HUES48 (cell line): ENCODE measurements around the gene HIF3A.
A peak's percentile ranks its signal among the peaks of the same experiment; 100 is the strongest.

ENCODE experiments used
- H3K27ac ChIP-seq: one replicate; pipeline ENCODE4 v1.7.0; 2013; ENCODE audit warnings: low read depth, low read length, inconsistent platforms
- H3K27me3 ChIP-seq: 2 replicates; pipeline ENCODE4 v1.6.1; 2013; ENCODE audit warnings: mild to moderate bottlenecking, low read length; ENCODE audit not compliant: control insufficient read depth, insufficient read depth
- H3K36me3 ChIP-seq: 2 replicates; pipeline ENCODE4 v1.6.1; 2013; ENCODE audit warnings: low read length; ENCODE audit not compliant: control insufficient read depth, insufficient read depth
- H3K4me1 ChIP-seq: 2 replicates; pipeline ENCODE4 v1.6.1; 2013; ENCODE audit warnings: mild to moderate bottlenecking, low read length; ENCODE audit not compliant: control insufficient read depth, insufficient read depth
- H3K4me3 ChIP-seq: 2 replicates; pipeline ENCODE4 v1.5.1; 2013; ENCODE audit warnings: mild to moderate bottlenecking, low read depth, low read length
- H3K9ac ChIP-seq: 2 replicates; pipeline ENCODE4 v1.6.1; 2013; ENCODE audit warnings: mild to moderate bottlenecking, low read depth, low read length, moderate library complexity
- H3K9me3 ChIP-seq: 2 replicates; pipeline ENCODE4 v1.6.1; 2013; ENCODE audit warnings: low read length; ENCODE audit not compliant: control insufficient read depth, insufficient read depth

Gene HIF3A

GRCh38 chr19:46328079-46328478, 31.2 kb downstream of the HIF3A start:
- H3K9me3 ChIP-seq = peaks cover 22% of the 10 kb centered on the region
- H3K4me1 ChIP-seq = no peaks in the 10 kb centered on the region
- H3K27ac ChIP-seq = no peak overlapping the region
- H3K27me3 ChIP-seq = no peaks in the 10 kb centered on the region
- H3K9ac ChIP-seq = no peak overlapping the region
- H3K36me3 ChIP-seq = peaks cover 51% of the 10 kb centered on the region
- H3K4me3 ChIP-seq = no peak overlapping the region

GRCh38 chr19:46330319-46330918, 33.6 kb downstream of the HIF3A start:
- Histone ChIP-seq H3K27me3 (no peaks in the 10 kb centered on the region), H3K36me3 (peaks cover 41% of the 10 kb centered on the region), H3K27ac (no peak overlapping the region), H3K9me3 (peaks cover 22% of the 10 kb centered on the region), H3K4me1 (no peaks in the 10 kb centered on the region), H3K4me3 (no peak overlapping the region), H3K9ac (no peak overlapping the region)

GRCh38 chr19:46337487-46337886, 40.6 kb downstream of the HIF3A start:
- H3K9ac ChIP-seq = no peak overlapping the region
- H3K27ac ChIP-seq = no peak overlapping the region
- H3K4me3 ChIP-seq = no peak overlapping the region
- no peaks in the 10 kb centered on the region for H3K27me3 ChIP-seq
- 0 out of 2 replicates have a peak, but pooled peaks cover 5% of the 10 kb centered on the region for H3K36me3 ChIP-seq
- H3K4me1 ChIP-seq = no peaks in the 10 kb centered on the region
- no peaks in the 10 kb centered on the region for H3K9me3 ChIP-seq

- Histone ChIP-seq H3K4me1 (no peaks in the 10 kb centered on the region), H3K27ac (no peak overlapping the region), H3K9ac (no peak overlapping the region), H3K36me3 (0 out of 2 replicates have a peak, but pooled peaks cover 5% of the 10 kb centered on the region), H3K4me3 (no peak overlapping the region), H3K9me3 (no peaks in the 10 kb centered on the region), H3K27me3 (no peaks in the 10 kb centered on the region)
Measured at GRCh38 chr19:46339446-46339845, 42.6 kb downstream of the HIF3A start.

GRCh38 chr19:46340051-46340659, 43.3 kb downstream of the HIF3A start:
- H3K4me1 ChIP-seq = no peaks in the 10 kb centered on the region
- no peak overlapping the region for H3K4me3 ChIP-seq
- H3K9me3 ChIP-seq = no peaks in the 10 kb centered on the region
- H3K27me3 ChIP-seq = no peaks in the 10 kb centered on the region
- H3K9ac ChIP-seq = no peak overlapping the region
- H3K27ac ChIP-seq = no peak overlapping the region
- H3K36me3 ChIP-seq = 0 out of 2 replicates have a peak, but pooled peaks cover 5% of the 10 kb centered on the region

- Histone ChIP-seq H3K4me3 (no peak overlapping the region), H3K9ac (no peak overlapping the region), H3K27me3 (no peaks in the 10 kb centered on the region), H3K9me3 (no peaks in the 10 kb centered on the region), H3K36me3 (0 out of 2 replicates have a peak, but pooled peaks cover 5% of the 10 kb centered on the region), H3K27ac (no peak overlapping the region), H3K4me1 (peaks cover 4% of the 10 kb centered on the region; the same call in 1 of the 2 replicates)
Measured at GRCh38 chr19:46341937-46342336, 45.1 kb downstream of the HIF3A start.

- no peak overlapping the region for H3K4me3 ChIP-seq
- H3K4me1 ChIP-seq = peaks cover 6% of the 10 kb centered on the region; the same call in 1 of the 2 replicates
- no peak overlapping the region for H3K27ac ChIP-seq
- no peak overlapping the region for H3K9ac ChIP-seq
- H3K9me3 ChIP-seq = no peaks in the 10 kb centered on the region
- no peaks in the 10 kb centered on the region for H3K27me3 ChIP-seq
- H3K36me3 ChIP-seq = peaks cover 6% of the 10 kb centered on the region; the same call in 1 of the 2 replicates
Measured at GRCh38 chr19:46344363-46344762, 47.5 kb downstream of the HIF3A start.

GRCh38 chr19:46345157-46345556, 48.3 kb downstream of the HIF3A start:
- Histone ChIP-seq H3K4me1 (peaks cover 8% of the 10 kb centered on the region), H3K9me3 (no peaks in the 10 kb centered on the region), H3K36me3 (peaks cover 6% of the 10 kb centered on the region; the same call in 1 of the 2 replicates), H3K27me3 (no peaks in the 10 kb centered on the region), H3K4me3 (no peak overlapping the region), H3K27ac (no peak overlapping the region), H3K9ac (no peak overlapping the region)

- Histone ChIP-seq H3K9me3 (no peaks in the 10 kb centered on the region), H3K27ac (peak within 1 kb of the TSS; percentile 89), H3K4me1 (peaks cover 20% of the 10 kb centered on the region)
Measured at GRCh38 chr19:46346821-46347571, 50.2 kb downstream of the HIF3A start, which contains the start of gene PPP5C. TSS of gene PPP5C (plus strand) at chr19:46347087. CDS start at chr19:46347097, 10 bp downstream.

GRCh38 chr19:46347572-46347883, 50.7 kb downstream of the HIF3A start:
- no peak overlapping the region for H3K9ac ChIP-seq
- H3K9me3 ChIP-seq = no peaks in the 10 kb centered on the region
- H3K4me1 ChIP-seq = peaks cover 20% of the 10 kb centered on the region
- no peaks in the 10 kb centered on the region for H3K27me3 ChIP-seq
- H3K36me3 ChIP-seq = peaks cover 22% of the 10 kb centered on the region
- no peak overlapping the region for H3K27ac ChIP-seq
- H3K4me3 ChIP-seq = peak overlapping the region; percentile 99

More at GRCh38 chr19:46346821-46347571, 50.2 kb downstream of the HIF3A start, which contains the start of gene PPP5C:
- Histone ChIP-seq H3K9ac (peak within 1 kb of the TSS; percentile 96), H3K36me3 (peaks cover 19% of the 10 kb centered on the region), H3K27me3 (no peaks in the 10 kb centered on the region), H3K4me3 (peak within 1 kb of the TSS; percentile 99)

GRCh38 chr19:46347985-46348384, 51.1 kb downstream of the HIF3A start:
- Histone ChIP-seq H3K27me3 (no peaks in the 10 kb centered on the region), H3K9ac (no peak overlapping the region), H3K4me1 (peaks cover 20% of the 10 kb centered on the region), H3K36me3 (peaks cover 26% of the 10 kb centered on the region), H3K4me3 (peak overlapping the region; percentile 99), H3K9me3 (no peaks in the 10 kb centered on the region), H3K27ac (no peak overlapping the region)
